Measurements from ENCODE around the gene NOTCH2. TPM values are rescaled to one million over a fixed set of nuclear protein-coding genes. Genes with fewer than 3 reads are reported as not detected.

Gene NOTCH2
- total RNA-seq = 73.4 and 125 TPM in 2 replicates

DNA sequence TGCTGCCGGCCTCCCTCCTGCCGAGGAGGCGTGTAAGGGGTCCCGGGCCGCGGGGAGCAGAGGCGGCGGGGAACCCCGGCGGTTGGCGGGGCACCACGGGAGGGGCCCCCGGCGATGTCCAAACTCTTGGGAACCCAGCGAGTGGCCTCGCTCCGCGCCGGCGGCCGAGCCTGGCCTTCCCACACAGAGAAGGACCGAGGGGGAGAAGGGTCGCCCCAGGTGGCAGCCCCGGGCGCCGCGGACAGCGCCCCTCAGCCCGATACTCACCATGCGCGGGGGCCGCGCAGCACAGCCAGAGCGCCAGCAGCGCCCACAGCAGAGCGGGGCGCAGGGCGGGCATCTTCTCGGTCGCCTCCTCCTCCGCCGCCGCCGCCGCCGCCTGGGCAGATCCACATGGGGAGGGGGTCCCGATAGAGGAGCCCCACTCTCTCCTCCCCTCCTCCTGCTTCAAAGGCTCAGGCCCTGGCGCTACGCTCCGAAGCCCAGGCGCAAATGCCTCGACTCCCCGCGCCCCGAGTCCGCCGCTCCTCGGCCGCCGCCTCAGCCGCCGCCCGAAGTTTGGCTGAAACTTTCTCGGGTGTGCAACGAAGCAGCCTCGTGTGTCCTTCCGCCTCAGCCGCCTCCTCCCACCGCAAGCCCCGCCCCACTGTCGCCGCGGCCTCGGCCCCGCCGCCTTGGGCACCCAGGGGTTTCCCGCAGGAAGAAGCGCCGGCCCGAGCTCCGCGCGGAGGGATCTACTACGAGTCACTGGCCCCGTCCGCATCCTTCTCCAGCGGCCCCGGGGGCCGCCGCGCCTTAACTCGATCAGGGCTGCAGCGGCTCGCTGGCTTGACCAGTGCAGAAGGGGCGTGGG is at the start of gene NOTCH2:
TSS of gene NOTCH2 (minus strand) at position 596 of the 853 bp plus-strand sequence. CDS start at position 340, 256 bp downstream.

DNA sequence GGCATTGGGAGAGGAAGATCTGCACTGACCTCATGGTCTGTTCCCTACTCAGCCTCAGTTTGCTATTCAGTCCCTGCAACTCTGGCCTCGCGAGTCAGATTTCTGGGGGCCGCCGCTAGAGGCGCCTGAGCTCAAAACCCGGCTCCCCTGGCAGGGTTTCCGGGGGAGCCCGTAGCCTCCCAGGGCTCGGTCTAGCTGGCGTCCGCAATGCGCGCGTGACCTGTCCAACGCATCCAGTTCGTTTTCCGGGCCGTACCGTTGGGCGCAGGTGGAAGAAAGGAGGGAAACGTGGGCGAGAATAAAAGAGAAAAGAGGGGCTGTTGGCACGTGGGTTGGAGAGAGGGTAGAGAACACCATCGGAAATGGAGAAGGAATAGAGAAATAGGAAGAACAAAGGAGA is 173.2 kb downstream of the NOTCH2 start, which contains the start of gene ADAM30:
TSS of gene ADAM30 (minus strand) at position 213 of the 400 bp plus-strand sequence. CDS start at position 34, 179 bp downstream.

Other genes with a start within 250 kb of the NOTCH2 start
- gene ADAM30, start 173.1 kb downstream of the NOTCH2 start, total RNA-seq = not detected in 2 replicates
- gene SEC22B, start 106.9 kb upstream of the NOTCH2 start, total RNA-seq = 39.0 and 56.1 TPM in 2 replicates